NCI-H187 treated with DMSO at 0.1 percent for 48 hours (cell line): ENCODE data around the gene PLCG2.

Experiments used
- DNase-seq: peaks from one replicate; lab custom pipeline; 2025; lab: John Stamatoyannopoulos, UW

The PLCG2 gene

GRCh38 chr16:81816793-81817210 is 37.7 kb downstream of the PLCG2 start:
- DNase-seq: no peak

- DNase-seq: no peak
These were observed 38.2 kb downstream of the PLCG2 start for GRCh38 chr16:81817296-81817695.

GRCh38 chr16:81817789-81818567 is 38.9 kb downstream of the PLCG2 start:
- no peak for DNase-seq

DNA sequence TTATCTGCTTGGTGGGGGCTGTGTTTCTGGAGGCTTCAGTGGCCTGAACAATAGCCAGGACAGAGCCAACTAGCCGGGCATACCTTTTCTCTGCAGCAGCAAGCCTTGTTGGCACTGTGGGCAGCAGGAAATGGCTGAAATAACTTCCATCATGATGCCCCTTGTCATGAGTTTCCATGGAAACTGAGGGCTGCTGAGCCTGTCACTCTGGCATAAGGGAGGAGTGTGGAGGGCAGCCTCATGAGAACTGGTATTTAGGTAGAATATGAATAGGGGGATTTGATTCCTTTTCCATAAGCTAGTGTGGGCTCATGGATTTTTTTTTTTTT is 39.4 kb downstream of the PLCG2 start:
- DNase-seq: no peak

GRCh38 chr16:81818905-81819304 is 39.8 kb downstream of the PLCG2 start:
- no peak for DNase-seq

DNA sequence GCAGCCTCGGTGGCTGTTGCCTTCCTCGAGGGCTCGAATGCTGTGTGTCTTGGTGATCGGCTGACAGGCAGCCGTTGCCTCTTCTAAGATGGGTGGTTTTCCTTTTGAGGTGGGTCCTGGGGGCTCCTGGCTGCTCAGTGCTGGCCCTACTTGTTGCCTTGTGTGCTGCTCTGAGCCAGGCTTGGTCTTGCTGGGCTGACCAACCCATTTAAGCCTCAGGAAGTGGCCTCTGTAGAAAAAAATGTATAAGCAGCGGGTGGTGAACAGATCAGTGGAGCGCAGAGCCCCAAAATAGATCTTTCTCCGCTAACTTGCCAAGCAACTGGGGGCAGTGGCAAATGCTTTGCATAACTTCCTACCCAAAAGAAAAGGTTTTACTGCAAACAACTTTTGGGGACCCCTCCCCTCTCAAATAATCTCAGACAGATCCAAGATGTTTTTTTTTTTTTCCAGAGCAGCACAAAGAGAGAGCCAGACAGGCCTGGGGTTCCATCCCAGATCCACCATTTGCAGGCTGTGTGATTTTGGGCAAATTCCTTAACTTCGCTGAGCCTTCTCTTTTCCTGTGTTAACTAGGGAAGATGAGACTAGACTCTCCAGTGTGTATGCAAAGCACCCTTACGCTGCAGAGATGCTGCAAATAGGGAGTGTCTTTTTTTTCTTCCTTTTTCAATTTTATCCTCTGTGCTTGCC is 42.5 kb downstream of the PLCG2 start:
- DNase-seq: no peak

DNA sequence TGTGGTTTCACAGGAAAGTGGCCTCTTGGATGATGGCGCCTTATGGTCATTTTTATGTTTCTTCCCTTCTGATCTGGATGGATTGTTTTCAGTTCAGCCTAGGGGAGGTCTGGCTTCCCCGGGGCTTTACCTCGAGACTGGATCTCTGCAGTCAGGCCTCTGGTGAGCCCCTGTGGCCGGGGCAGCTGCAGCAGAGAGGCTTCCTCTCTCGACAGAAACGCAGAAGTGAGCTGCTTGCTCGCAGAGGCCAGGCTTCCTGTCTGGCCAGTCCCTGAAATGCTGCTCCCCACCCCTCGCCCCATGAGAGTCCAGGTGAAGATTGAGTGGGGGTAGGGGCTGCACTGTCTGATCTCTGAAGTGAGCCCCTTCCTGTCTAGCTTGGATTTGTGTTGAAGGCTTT is 44.0 kb downstream of the PLCG2 start:
- no peak for DNase-seq

- DNase-seq: no peak
These were observed 44.6 kb downstream of the PLCG2 start for GRCh38 chr16:81823734-81824133.

- no peak for DNase-seq
These were observed 47.4 kb downstream of the PLCG2 start for GRCh38 chr16:81826523-81826922.

DNA sequence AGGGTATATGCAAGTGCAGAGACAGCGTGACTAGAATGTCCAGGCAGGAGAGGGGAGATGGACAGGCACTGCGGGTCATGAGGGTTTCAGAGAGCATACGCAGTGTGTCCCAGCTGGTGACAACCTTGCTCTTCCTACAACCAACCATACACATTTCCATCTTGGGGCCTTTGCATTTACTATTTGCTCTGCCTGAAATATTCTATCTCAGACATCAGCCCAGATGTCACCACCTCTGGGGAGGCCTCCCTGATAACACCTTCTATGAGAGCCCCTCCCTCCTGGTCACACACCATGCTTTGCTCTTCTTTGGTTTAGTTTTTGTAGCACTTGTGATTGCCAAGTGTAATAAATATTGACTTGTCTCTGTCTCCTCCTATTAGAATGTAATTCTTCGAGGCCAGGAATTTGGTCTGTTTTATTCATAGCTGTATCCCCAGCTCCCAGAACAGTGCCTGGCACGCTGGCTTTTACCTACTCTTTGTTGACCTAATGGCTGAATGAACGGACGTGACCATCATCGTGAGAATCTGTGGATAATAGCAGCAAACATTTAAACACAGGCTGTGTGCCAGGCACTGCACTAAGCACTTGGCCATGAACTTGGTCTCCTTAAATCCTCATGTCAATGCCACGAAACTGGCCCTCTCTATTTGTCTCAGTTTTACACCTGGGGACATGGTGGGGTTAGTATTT is 51.9 kb downstream of the PLCG2 start:
- DNase-seq: no peak

GRCh38 chr16:81831722-81832126 is 52.6 kb downstream of the PLCG2 start:
- DNase-seq: no peak

DNA sequence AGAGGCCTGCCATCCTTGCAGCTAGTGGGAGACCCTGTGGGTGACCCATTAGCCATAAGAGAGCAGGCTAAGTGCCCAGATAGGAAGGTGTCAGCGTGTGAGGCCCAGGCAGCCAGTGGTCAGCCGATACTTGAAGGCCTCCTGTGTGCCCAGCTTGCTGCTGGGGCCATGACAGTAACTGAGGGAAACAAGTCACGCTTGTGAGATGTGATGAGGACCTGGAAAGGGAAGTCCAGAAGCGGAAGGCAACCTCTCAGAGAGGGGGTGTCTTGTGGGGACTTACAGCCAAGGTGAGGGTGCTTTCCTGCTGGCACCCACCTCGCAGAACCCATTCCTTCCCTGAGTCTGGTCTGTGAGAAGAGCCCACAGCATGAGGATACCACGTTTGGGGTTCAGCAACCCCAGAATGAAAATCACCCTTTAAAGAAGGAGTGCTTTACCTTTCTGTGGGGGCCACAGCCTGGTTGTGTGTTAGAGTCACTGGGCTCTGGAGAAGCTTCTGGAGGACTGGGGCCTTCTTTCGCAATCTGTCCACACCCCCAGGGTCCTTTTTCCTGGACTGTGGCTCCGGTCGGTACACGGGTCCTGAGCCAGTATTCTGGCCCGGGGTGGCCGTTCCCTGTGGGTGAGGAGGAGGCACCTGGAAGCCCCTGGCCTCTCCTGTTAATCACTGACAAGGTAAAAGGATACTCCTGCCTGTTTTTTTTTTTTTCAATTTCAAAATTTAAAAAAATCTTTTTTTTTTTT is 53.9 kb downstream of the PLCG2 start:
- DNase-seq: no peak

DNA sequence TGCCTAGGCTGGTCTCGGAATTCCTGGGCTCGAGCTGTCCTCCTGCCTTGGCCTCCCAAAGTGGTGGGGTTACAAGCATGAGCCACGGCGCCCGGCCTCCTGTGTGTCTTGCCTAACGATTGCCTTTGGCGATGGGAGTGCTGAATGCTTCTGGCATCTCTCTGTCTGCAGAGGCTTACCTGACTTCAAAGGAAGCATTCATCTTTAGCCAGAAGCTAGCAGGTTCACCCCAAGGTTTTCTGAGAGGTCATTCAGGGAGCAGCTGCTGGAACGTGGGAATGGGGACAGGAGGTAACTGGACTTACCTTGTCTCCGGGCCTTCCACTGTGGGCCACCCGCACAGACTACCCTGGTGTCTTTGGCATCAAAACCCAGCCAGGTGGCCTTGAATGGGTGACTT is 54.7 kb downstream of the PLCG2 start:
- DNase-seq: no peak

DNA sequence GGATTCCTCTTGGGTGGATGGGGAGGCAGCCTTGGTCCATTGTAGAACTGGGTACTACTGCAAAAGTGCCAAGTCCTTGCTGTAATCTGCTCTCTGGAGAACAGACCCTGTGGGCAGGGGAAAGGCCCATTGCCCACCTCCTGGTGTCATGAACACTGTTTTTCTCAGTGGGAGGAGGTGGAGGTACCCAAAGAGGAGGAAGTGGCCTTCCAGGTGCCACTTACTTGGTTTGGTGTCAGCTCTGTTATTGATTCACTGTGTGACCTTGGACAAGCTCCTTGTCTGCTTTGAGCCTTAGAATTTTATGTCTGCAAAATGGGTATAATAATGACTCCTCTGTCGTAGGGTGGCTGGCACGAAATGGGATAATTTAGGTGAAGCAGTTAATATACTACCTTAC is 55.8 kb downstream of the PLCG2 start:
- DNase-seq: no peak

- DNase-seq: no peak
These were observed 57.4 kb downstream of the PLCG2 start for GRCh38 chr16:81836279-81837054.

GRCh38 chr16:81837312-81837751 is 58.2 kb downstream of the PLCG2 start:
- no peak for DNase-seq

GRCh38 chr16:81838794-81839193 is 59.7 kb downstream of the PLCG2 start:
- no peak for DNase-seq

GRCh38 chr16:81841722-81842121 is 62.6 kb downstream of the PLCG2 start:
- DNase-seq: no peak

GRCh38 chr16:81842564-81843242 is 63.6 kb downstream of the PLCG2 start:
- DNase-seq: no peak

- no peak for DNase-seq
These were observed 64.1 kb downstream of the PLCG2 start for GRCh38 chr16:81843243-81843582.

DNA sequence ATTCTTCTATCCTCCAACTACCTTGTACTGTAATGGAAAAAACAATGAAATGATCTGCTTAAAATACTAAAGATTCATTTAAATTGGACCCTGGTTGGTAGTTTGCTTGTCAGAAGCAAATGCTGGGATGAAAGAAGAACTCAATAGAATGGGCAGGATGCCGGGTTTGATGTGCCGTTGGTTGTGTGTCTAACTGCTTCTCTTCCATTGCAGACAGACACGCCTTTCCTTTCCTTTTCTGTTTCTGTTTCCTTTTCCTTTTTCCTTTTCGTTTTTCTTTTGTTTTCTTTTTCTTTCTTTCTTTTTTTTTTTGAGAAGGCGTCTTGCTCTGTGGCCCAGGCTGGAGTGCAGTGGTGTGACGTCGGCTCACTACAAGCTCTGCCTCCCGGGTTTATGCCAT is 64.6 kb downstream of the PLCG2 start:
- no peak for DNase-seq
